Heart right ventricle (tissue), 16 donors: ENCODE measurements around the gene HSPBP1. TPM values are rescaled to one million over a fixed set of nuclear protein-coding genes. Genes with fewer than 3 reads are reported as not detected.

ENCODE experiments used
- ATAC-seq, 8 donors: fragments of 200-7000 bp; cut with Tn5 transposase; one replicate each; pipeline ENCODE4 v1.9.1; 2020; ENCODE audit warnings: mild to moderate bottlenecking in 8 of 8, moderate library complexity in 8 of 8, moderate number of reproducible peaks in 1 of 8
- DNase-seq, 2 donors: peaks; one replicate each; pipeline ENCODE4 v3.0.0-alpha.2; 2020
- H3K27ac ChIP-seq, 10 donors: fragments of 200-600 bp; sonication (generic) in 2 of 10; one replicate each; pipeline versions ENCODE4 v1.5.0 to v1.8.0; 2020 to 2022; ENCODE audit warnings: mild to moderate bottlenecking in 3 of 10
- H3K27me3 ChIP-seq, 7 donors: fragments of 200-600 bp; one replicate each; pipeline ENCODE4 v1.8.0; 2021 to 2022; ENCODE audit warnings: mild to moderate bottlenecking in 2 of 7
- H3K36me3 ChIP-seq, 9 donors: fragments of 200-600 bp; sonication (generic) in 1 of 9; one replicate each; pipeline versions ENCODE4 v1.5.0 to v1.8.0; 2020 to 2022; ENCODE audit warnings: mild to moderate bottlenecking in 2 of 9
- H3K4me1 ChIP-seq, 9 donors: fragments of 200-600 bp; sonication (generic) in 1 of 9; one replicate each; pipeline versions ENCODE4 v1.5.0 to v1.8.0; 2020 to 2022; ENCODE audit warnings: mild to moderate bottlenecking in 4 of 9
- H3K4me3 ChIP-seq, 10 donors: fragments of 200-600 bp; sonication (generic) in 2 of 10; one replicate each; pipeline versions ENCODE4 v1.5.0 to v1.8.0; 2020 to 2022; ENCODE audit warnings: mild to moderate bottlenecking in 7 of 10, moderate library complexity in 2 of 10
- H3K9me3 ChIP-seq, 11 donors: fragments of 200-600 bp in 10 of 11; sonication (generic) in 2 of 11; one replicate each; pipeline versions ENCODE4 v1.5.0 to v1.8.0; 2013 to 2022; ENCODE audit warnings: mild to moderate bottlenecking in 2 of 11, control low read depth in 1 of 11, moderate library complexity in 1 of 11
- WGBS, 2 donors: extraction: QIAGEN DNeasy Blood & Tissue Kit; methylation state at CpG; one replicate each; pipeline ENCODE4 v1.1.7; 2013; ENCODE audit warnings: inconsistent platforms in 1 of 2; 5-methylcytosine and 5-hydroxymethylcytosine counted together
- intact Hi-C, 10 donors: fragments of 100-400 bp; cut with DNase I; formaldehyde crosslinking; loops; one replicate each; pipeline versions ENCODE4 v1.11.1 to v1.14.2; 2022
- polyA plus RNA-seq, 2 donors: library from polyadenylated mRNA; stranded (reverse); fragments of 200-250 nt; gene quantifications; one replicate each; pipeline ENCODE4 v1.2.3, GENCODE V29; 2013
- total RNA-seq, 10 donors: library from RNA; stranded (reverse); fragmentation: NEBNext Ultra II Directional in 3 of 10; extraction: Animal tissue kit (Norgen Biotek cat#: 25700) in 3 of 10; gene quantifications; one replicate each; pipeline versions ENCODE4 v1.2.1 to v1.2.4, GENCODE V29; 2021 to 2023
- TF ChIP-seq, protein P1 (sequence below), 9 donors: fragments of 200-600 bp; sonication (generic) in 2 of 9; IDR thresholded peaks; one replicate each; pipeline versions ENCODE4 v1.5.0 to v1.8.0; 2021 to 2022; ENCODE audit warnings: antibody characterized with exemption in 9 of 9, mild to moderate bottlenecking in 5 of 9, moderate library complexity in 1 of 9
- donor health status: Arrhythmogenic right ventricular cardiomyopathy.
- donor health status: ischemic (EF 13 %, LVEDD 7.1; RV severe dilation, severe dysfunction).
- donor health status: healthy with polysubstance abuse.
- donor health status: DM: no; HTN: yes; CAD: no.
- donor health status: DM: no; HTN: no; CAD: no.
- donor health status: ischemic (EF 25% LVEDD 6.9; RV normal size, moderate dysfunction).
- donor health status: ischemic (EF 25% LVEDD 5.7; RV mildly dilated, moderate dysfunction).
- donor health status: healthy.
- donor health status: DM: yes; HTN: yes; CAD: no.
- donor health status: Ischemic cardiomyopathy.
- donor health status: ischemic (EF 35%, LVEDD 5.7; RV mildly dilated, moderate dysfunction).
- donor health status: nonischemic (EF 11% LVEDD 7.7; RV severe dilation, severe dysfunction).
- donor health status: DM: yes; HTN: yes; CAD: no.
- donor health status: PGD.
- donor health status: ischemic (EF 29% LVEDD 5.4; RV normal size, mild dysfunction).
- donor health status: nonischemic (EF 23%, LVEDD 6.1; RV moderate dilation, normal function).

HSPBP1 gene
- total and polyA plus RNA-seq, 12 donors, result 26.7 to 83.7 (median 32.6) TPM

GRCh38 chr19:55285229-55285890 is 5.5 kb upstream of the HSPBP1 start:
- peaks cover 0 to 19% (median 5%) of the 10 kb centered on the region in 9 donors for H3K4me1 ChIP-seq
- WGBS, 2 donors, result 32 to 47% methylated on average over 18 of the region's 18 CpGs
- H3K36me3 ChIP-seq, result peaks cover 0 to 16% (median 0%) of the 10 kb centered on the region in 9 donors
- peak overlapping the region in 6 of 10 donors; percentile 7 to 63 (median 55) for H3K4me3 ChIP-seq
- DNase-seq (peak in 1 of 2 donors; percentile 43), ATAC-seq (peak in 7 of 8 donors; percentile 16 to 70 (median 47))
- TF ChIP-seq, protein P1, sequence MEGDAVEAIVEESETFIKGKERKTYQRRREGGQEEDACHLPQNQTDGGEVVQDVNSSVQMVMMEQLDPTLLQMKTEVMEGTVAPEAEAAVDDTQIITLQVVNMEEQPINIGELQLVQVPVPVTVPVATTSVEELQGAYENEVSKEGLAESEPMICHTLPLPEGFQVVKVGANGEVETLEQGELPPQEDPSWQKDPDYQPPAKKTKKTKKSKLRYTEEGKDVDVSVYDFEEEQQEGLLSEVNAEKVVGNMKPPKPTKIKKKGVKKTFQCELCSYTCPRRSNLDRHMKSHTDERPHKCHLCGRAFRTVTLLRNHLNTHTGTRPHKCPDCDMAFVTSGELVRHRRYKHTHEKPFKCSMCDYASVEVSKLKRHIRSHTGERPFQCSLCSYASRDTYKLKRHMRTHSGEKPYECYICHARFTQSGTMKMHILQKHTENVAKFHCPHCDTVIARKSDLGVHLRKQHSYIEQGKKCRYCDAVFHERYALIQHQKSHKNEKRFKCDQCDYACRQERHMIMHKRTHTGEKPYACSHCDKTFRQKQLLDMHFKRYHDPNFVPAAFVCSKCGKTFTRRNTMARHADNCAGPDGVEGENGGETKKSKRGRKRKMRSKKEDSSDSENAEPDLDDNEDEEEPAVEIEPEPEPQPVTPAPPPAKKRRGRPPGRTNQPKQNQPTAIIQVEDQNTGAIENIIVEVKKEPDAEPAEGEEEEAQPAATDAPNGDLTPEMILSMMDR (IDR thresholded peaks at IDR 0.05), result no peak
- peak overlapping the region in 9 of 10 donors; percentile 26 to 89 (median 61) for H3K27ac ChIP-seq
- peaks cover 0 to 12% (median 0%) of the 10 kb centered on the region in 7 donors for H3K27me3 ChIP-seq
- no peaks in the 10 kb centered on the region for H3K9me3 ChIP-seq
- intact Hi-C loops, result no loop called here

GRCh38 chr19:55284405-55285058 is 4.6 kb upstream of the HSPBP1 start:
- Histone ChIP-seq H3K4me3 (peak overlapping the region in 9 of 10 donors; percentile 45 to 63 (median 53)), H3K27me3 (peaks cover 0 to 12% (median 0%) of the 10 kb centered on the region in 7 donors), H3K9me3 (no peaks in the 10 kb centered on the region), H3K36me3 (peaks cover 0 to 12% (median 0%) of the 10 kb centered on the region in 9 donors), H3K27ac (peak overlapping the region; percentile 54 to 89 (median 78)), H3K4me1 (peaks cover 0 to 21% (median 7%) of the 10 kb centered on the region in 9 donors)
- ATAC-seq (no peak), DNase-seq (no peak)
- WGBS, 2 donors, result 16 to 31% methylated on average over 7 to 15 of the region's 16 CpGs
- TF ChIP-seq, protein P1 (IDR thresholded peaks at IDR 0.05), result no peak
- intact Hi-C loops, result loop anchor here in 1 of 10 donors (5.0 kb wide), 1 partner anchor 103 kb away; the partner anchor contains the start of gene RPL28

GRCh38 chr19:55283548-55284377 is 3.9 kb upstream of the HSPBP1 start, which contains the start of gene BRSK1:
Gene BRSK1 (plus strand): TSS chr19:55283997. CDS start chr19:55284443, 446 bp downstream.
- Histone ChIP-seq H3K9me3 (no peaks in the 10 kb centered on the region), H3K36me3 (peaks cover 0 to 12% (median 0%) of the 10 kb centered on the region in 9 donors), H3K27ac (peak within 1 kb of the TSS; percentile 54 to 89 (median 78)), H3K4me3 (peak within 1 kb of the TSS in 9 of 10 donors; percentile 45 to 63 (median 53)), H3K4me1 (peaks cover 6 to 28% (median 14%) of the 10 kb centered on the region in 9 donors), H3K27me3 (peaks cover 0 to 12% (median 0%) of the 10 kb centered on the region in 7 donors)
- intact Hi-C loops, result loop anchor here in 1 of 10 donors (5.0 kb wide), 1 partner anchor 104 kb away; the partner anchor contains the start of gene RPL28
- WGBS, 2 donors, result 6 to 7% methylated on average over 16 to 26 of the region's 44 CpGs
- ATAC-seq, result peak in 1 of 8 donors; percentile 7
- TF ChIP-seq, protein P1 (IDR thresholded peaks at IDR 0.05), result no peak
- peak; percentile 58 to 72 for DNase-seq
